HepG2 (cell line): ENCODE results near the gene RGS7. TPM values are rescaled to one million over a fixed set of nuclear protein-coding genes. Genes with fewer than 3 reads are reported as not detected.

Experiments used
- ATAC-seq: fragments of 200-7000 bp; cut with Tn5 transposase; 3 replicates; pipeline ENCODE4 v1.9.1; 2020; ENCODE audit warnings: mild to moderate bottlenecking, moderate library complexity
- BruUV-seq: library from RNA; stranded (reverse); fragments of 400-500 nt; replicated peaks from 2 replicates; lab custom pipeline; 2021; lab: Mats Ljungman, UMichigan
- CTCF ChIA-PET: fragments of 300-600 bp; formaldehyde crosslinking; extraction: SDS; loops from one replicate; lab custom pipeline; 2021; ENCODE audit warnings: low total read pairs, inconsistent platforms, low intra/inter-chr PET ratio; lab: Yijun Ruan, JAX
- POLR2A ChIA-PET: fragments of 350-600 bp; sonication (Branson Sonifier 250); formaldehyde crosslinking; loops from one replicate; lab custom pipeline; 2020; ENCODE audit warnings: antibody characterized with exemption, inconsistent platforms; lab: Yijun Ruan, JAX
- DNase-seq: peaks from one replicate; pipeline ENCODE4 v3.0.0-alpha.2; 2015; ENCODE audit warnings: low spot score
- FAIRE-seq: peaks from 3 replicates; lab custom pipeline; 2011; peaks lifted over from hg19 to GRCh38; lab: Jason Lieb, UNC
- H2AFZ ChIP-seq: one replicate; pipeline ENCODE4 v1.6.1; 2011; ENCODE audit warnings: low read length, inconsistent platforms
- H3K27ac ChIP-seq: fragments of 300-600 bp; 3 replicates; pipeline ENCODE4 v1.8.0; 2011; ENCODE audit warnings: mixed run types, mild to moderate bottlenecking, mixed read lengths, low read length, inconsistent platforms; ENCODE audit not compliant: insufficient read depth; ENCODE audit errors: extremely low read length
- H3K27me3 ChIP-seq, 2 experiments: fragments of 200-600 bp in 1 of 2; 2 replicates in 1 of 2; 3 replicates in 1 of 2; pipeline versions ENCODE4 v1.6.0 to v1.8.0; 2011; ENCODE audit warnings: low read length in 2 of 2, mild to moderate bottlenecking in 2 of 2, moderate library complexity in 2 of 2, inconsistent platforms in 1 of 2; ENCODE audit not compliant: insufficient read depth in 2 of 2, control insufficient read depth in 1 of 2
- H3K36me3 ChIP-seq, 2 experiments: fragments of 200-600 bp in 1 of 2; replicated peaks in 1 of 2; 2 replicates in 1 of 2; 3 replicates in 1 of 2; pipeline versions ENCODE4 v1.5.1 to v1.8.0; 2011; ENCODE audit warnings: low read length in 2 of 2, inconsistent platforms in 1 of 2; ENCODE audit not compliant: insufficient read depth in 2 of 2, control insufficient read depth in 1 of 2
- H3K4me1 ChIP-seq: 2 replicates; pipeline ENCODE4 v1.5.1; 2012; ENCODE audit warnings: low read length, inconsistent platforms; ENCODE audit not compliant: insufficient read depth
- H3K4me2 ChIP-seq: 2 replicates; pipeline ENCODE4 v1.6.0; 2011; ENCODE audit warnings: low read depth, low read length, inconsistent platforms
- H3K4me3 ChIP-seq, 3 experiments: fragments of 200-600 bp in 1 of 3; sonication (generic), shearing (Covaris generic) in 1 of 3; replicated peaks in 1 of 3; 2 replicates each; pipeline ENCODE4 v1.5.1; 2011 to 2016; ENCODE audit warnings: low read length in 3 of 3, inconsistent platforms in 2 of 3, low read depth in 2 of 3, mild to moderate bottlenecking in 2 of 3, control low read depth in 1 of 3, mixed read lengths in 1 of 3; ENCODE audit not compliant: insufficient read depth in 1 of 3
- H3K79me2 ChIP-seq: one replicate; pipeline ENCODE4 v1.6.1; 2011; ENCODE audit warnings: low read length, inconsistent platforms; ENCODE audit not compliant: insufficient read depth
- H3K9ac ChIP-seq: 2 replicates; pipeline ENCODE4 v1.6.0; 2011; ENCODE audit warnings: mild to moderate bottlenecking, low read depth, low read length, inconsistent platforms; ENCODE audit not compliant: insufficient read depth
- H3K9me3 ChIP-seq: 2 replicates; pipeline ENCODE4 v1.5.1; 2012; ENCODE audit warnings: mild to moderate bottlenecking, low read length
- H4K20me1 ChIP-seq: 2 replicates; pipeline ENCODE4 v1.6.0; 2011; ENCODE audit warnings: inconsistent platforms, mild to moderate bottlenecking, low read length, moderate library complexity; ENCODE audit not compliant: insufficient read depth
- MAX ChIP-seq: IDR thresholded peaks from 2 replicates; pipeline ENCODE4 v1.6.1; 2012; ENCODE audit warnings: inconsistent platforms
- NR3C1 ChIP-seq: sonication (generic); formaldehyde crosslinking; IDR thresholded peaks from 2 replicates; pipeline ENCODE4 v1.4.0; 2020; ENCODE audit warnings: missing genetic modification reagents
- PAWR ChIP-seq: sonication (generic); formaldehyde crosslinking; IDR thresholded peaks from 2 replicates; pipeline ENCODE4 v1.4.0; 2020; ENCODE audit warnings: missing genetic modification reagents, mild to moderate bottlenecking, borderline replicate concordance
- PCBP2 ChIP-seq: fragments of 200-400 bp; formaldehyde crosslinking; optimal IDR thresholded peaks from 2 replicates; pipeline ENCODE3; 2018; ENCODE audit warnings: low read length, low read depth; ENCODE audit not compliant: poor library complexity, severe bottlenecking
- PITX1 ChIP-seq: sonication (generic); formaldehyde crosslinking; IDR thresholded peaks from 2 replicates; pipeline ENCODE4 v1.5.1; 2020; ENCODE audit warnings: mild to moderate bottlenecking, missing genetic modification reagents
- PPARG ChIP-seq: conservative IDR thresholded peaks from 2 replicates; pipeline ENCODE4 v1.6.1; 2016; ENCODE audit warnings: missing biosample characterization, missing genetic modification reagents
- RBM22 ChIP-seq: fragments of 200-400 bp; formaldehyde crosslinking; optimal IDR thresholded peaks from 2 replicates; pipeline ENCODE3; 2017; ENCODE audit warnings: mild to moderate bottlenecking, low read length, moderate library complexity
- TGIF2 ChIP-seq: IDR thresholded peaks from 2 replicates; pipeline ENCODE4 v1.6.1; 2016; ENCODE audit warnings: control low read depth, missing compliant biosample characterization
- ZBTB8A ChIP-seq: sonication (generic); formaldehyde crosslinking; IDR thresholded peaks from 2 replicates; pipeline ENCODE4 v1.4.0; 2020; ENCODE audit warnings: mild to moderate bottlenecking, low read depth, missing genetic modification reagents, borderline replicate concordance
- ZNF230 ChIP-seq: sonication (generic); formaldehyde crosslinking; IDR thresholded peaks from 2 replicates; pipeline ENCODE4 v1.4.0; 2020; ENCODE audit warnings: mild to moderate bottlenecking, missing genetic modification reagents
- ZNF317 ChIP-seq: sonication (generic); formaldehyde crosslinking; IDR thresholded peaks from 2 replicates; pipeline ENCODE4 v1.5.0; 2020; ENCODE audit warnings: mild to moderate bottlenecking, missing genetic modification reagents
- ZNF598 ChIP-seq: sonication (generic); formaldehyde crosslinking; IDR thresholded peaks from 2 replicates; pipeline ENCODE4 v1.5.1; 2020; ENCODE audit warnings: mild to moderate bottlenecking, missing genetic modification reagents, borderline replicate concordance
- ZNF652 ChIP-seq: IDR thresholded peaks from 2 replicates; pipeline ENCODE4 v1.6.1; 2016; ENCODE audit warnings: low read depth, borderline replicate concordance
- WGBS: methylation state at CpG from one replicate; pipeline ENCODE4 v1.1.6; 2017; ENCODE audit warnings: low lambda C conversion rate; 5-methylcytosine and 5-hydroxymethylcytosine counted together
- in situ Hi-C: cut with HindIII; loops from 2 replicates; pipeline ENCODE4 v1.10.0; 2017; ENCODE audit warnings: low pct_unique_long_range_greater_than_20kb; ENCODE audit not compliant: extremely low pct_ligation_motif_present
- intact Hi-C: fragments of 100-400 bp; cut with micrococcal nuclease; formaldehyde crosslinking; loops from one replicate; pipeline ENCODE4 v1.10.0; 2022; ENCODE audit not compliant: unreplicated experiment
- polyA plus RNA-seq, 8 experiments: library from polyadenylated mRNA; depleted of rRNA in 3 of 8; stranded (reverse) in 7 of 8; unstranded in 1 of 8; fragments of >200 nt; fragmentation: Illumina TruSeq in 4 of 8; extraction: Trizol in 4 of 8; gene quantifications; 2 replicates each; pipeline versions ENCODE4 v1.2.1 to v1.2.3, GENCODE V29; 2011 to 2016; ENCODE audit warnings: low read depth in 4 of 8, missing spikeins in 1 of 8, mixed read lengths in 1 of 8; ENCODE audit not compliant: insufficient read depth in 1 of 8
- total RNA-seq, 5 experiments: library from RNA; depleted of rRNA; stranded (reverse); fragments of >200 nt; fragmentation: Illumina TruSeq; extraction: Trizol; gene quantifications; 2 replicates each; pipeline ENCODE4 v1.2.3, GENCODE V29; 2016; ENCODE audit warnings: low read depth in 1 of 5
- TF ChIP-seq, protein P1 (sequence below): conservative IDR thresholded peaks from 2 replicates; pipeline ENCODE4 v1.6.1; 2018; ENCODE audit warnings: missing genetic modification reagents

Gene RGS7
- total and polyA plus RNA-seq, 2 of the 13 experiments (the other 11 are each of a cell fraction or from before 2014, with no cell fraction given) = not detected

DNA sequence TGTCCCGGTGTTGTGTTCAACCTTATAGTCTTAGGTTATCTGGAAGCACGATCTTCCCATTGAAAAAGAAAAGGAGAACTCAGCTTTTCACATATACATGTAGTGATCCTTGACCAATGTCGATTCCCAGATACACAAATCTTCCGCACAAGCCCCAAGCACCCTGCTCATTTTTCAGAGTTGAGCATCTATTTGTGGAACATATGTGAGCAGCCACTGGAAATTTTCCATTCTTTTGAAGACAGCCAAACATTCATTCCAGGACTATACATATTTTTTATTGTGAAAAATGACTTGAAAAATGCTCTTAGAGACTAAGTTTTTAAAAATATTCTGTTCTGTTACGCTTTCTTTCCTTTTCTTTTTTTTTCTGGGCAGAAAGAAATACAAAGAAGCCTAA, 371.9 kb downstream of the RGS7 start:
- no peak overlapping the region for H3K4me3 ChIP-seq
- TF ChIP-seq ZNF598 (CRISPR knock-in tag) (no peak), ZNF317 (CRISPR knock-in tag) (no peak), ZNF230 (CRISPR knock-in tag) (no peak), PITX1 (CRISPR knock-in tag) (no peak), ZBTB8A (CRISPR knock-in tag) (no peak), ZNF652 (CRISPR knock-in tag) (no peak), MAX (no peak), NR3C1 (no peak), TGIF2 (CRISPR knock-in tag) (no peak), PAWR (CRISPR knock-in tag) (no peak), RBM22 (no peak), PCBP2 (no peak), PPARG (CRISPR knock-in tag) (no peak)
- TF ChIP-seq, protein P1, sequence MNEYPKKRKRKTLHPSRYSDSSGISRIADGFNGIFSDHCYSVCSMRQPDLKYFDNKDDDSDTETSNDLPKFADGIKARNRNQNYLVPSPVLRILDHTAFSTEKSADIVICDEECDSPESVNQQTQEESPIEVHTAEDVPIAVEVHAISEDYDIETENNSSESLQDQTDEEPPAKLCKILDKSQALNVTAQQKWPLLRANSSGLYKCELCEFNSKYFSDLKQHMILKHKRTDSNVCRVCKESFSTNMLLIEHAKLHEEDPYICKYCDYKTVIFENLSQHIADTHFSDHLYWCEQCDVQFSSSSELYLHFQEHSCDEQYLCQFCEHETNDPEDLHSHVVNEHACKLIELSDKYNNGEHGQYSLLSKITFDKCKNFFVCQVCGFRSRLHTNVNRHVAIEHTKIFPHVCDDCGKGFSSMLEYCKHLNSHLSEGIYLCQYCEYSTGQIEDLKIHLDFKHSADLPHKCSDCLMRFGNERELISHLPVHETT (CRISPR knock-in tag) = no peak
- TF ChIP-seq, all 625 proteins: peak for 0
- ATAC-seq (no peak), DNase-seq (no peak), FAIRE-seq (no peak)
- H2AFZ ChIP-seq = no peak overlapping the region
- no peaks in the 10 kb centered on the region for H3K27me3 ChIP-seq
- POLR2A ChIA-PET = no interaction called here
- in situ Hi-C loops = no loop called here
- no peaks in the 10 kb centered on the region for H4K20me1 ChIP-seq
- no peaks in the 10 kb centered on the region for H3K36me3 ChIP-seq
- WGBS = 26% methylated on average over 5 of the region's 5 CpGs
- no peak overlapping the region for H3K27ac ChIP-seq
- H3K4me1 ChIP-seq = no peaks in the 10 kb centered on the region
- H3K9ac ChIP-seq = no peak overlapping the region
- no peak overlapping the region for H3K4me2 ChIP-seq
- CTCF ChIA-PET = no interaction called here
- intact Hi-C loops = no loop called here
- H3K9me3 ChIP-seq = no peaks in the 10 kb centered on the region
- BruUV-seq = no TSS peak
- H3K79me2 ChIP-seq = no peaks in the 10 kb centered on the region
